Measurements from ENCODE around the gene SH3PXD2A. TPM values are rescaled to one million over a fixed set of nuclear protein-coding genes. Genes with fewer than 3 reads are reported as not detected.

Gene SH3PXD2A
- total RNA-seq, 4 donors from 2014 or later = 9.4 to 20.6 (median 11.2) TPM

DNA sequence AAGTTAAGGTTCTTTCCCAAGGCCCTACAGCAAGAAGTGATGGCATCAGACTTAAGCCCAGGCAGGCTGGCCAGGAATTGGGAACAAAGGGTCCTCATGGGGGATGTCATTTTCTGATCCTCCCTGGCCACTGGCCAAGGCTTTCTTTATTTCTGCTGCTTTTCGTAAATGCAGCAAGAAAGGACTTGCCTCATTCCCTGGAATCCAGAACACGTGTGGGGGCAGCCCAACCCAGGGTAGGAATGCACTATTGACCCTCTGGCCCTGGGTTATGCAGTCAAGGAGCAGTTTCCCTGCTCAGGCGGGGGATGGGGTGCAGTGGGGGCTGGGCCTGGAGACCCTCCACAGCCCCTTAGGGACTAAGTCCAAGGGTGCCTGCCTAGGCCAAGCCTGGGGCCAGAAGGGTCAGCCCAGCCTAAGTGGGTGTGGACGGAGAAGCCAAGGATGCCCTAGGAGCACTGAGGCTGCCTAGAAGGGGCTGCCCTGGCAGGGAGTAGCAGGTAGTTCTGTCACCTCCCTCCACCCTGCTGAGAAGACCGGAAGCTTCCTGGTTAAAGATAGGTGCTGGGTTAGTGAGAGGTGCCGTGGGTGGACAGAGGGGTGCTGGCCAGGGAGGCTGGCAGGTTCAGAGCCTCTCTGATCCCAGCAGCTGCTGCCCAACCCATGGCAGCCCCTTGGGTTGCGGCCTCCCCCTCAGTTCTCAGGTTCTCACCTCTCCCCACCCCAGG lies 179.2 kb downstream of the SH3PXD2A start:
- H3K36me3 ChIP-seq = no peaks in the 10 kb centered on the region
- TF ChIP-seq, protein P1, sequence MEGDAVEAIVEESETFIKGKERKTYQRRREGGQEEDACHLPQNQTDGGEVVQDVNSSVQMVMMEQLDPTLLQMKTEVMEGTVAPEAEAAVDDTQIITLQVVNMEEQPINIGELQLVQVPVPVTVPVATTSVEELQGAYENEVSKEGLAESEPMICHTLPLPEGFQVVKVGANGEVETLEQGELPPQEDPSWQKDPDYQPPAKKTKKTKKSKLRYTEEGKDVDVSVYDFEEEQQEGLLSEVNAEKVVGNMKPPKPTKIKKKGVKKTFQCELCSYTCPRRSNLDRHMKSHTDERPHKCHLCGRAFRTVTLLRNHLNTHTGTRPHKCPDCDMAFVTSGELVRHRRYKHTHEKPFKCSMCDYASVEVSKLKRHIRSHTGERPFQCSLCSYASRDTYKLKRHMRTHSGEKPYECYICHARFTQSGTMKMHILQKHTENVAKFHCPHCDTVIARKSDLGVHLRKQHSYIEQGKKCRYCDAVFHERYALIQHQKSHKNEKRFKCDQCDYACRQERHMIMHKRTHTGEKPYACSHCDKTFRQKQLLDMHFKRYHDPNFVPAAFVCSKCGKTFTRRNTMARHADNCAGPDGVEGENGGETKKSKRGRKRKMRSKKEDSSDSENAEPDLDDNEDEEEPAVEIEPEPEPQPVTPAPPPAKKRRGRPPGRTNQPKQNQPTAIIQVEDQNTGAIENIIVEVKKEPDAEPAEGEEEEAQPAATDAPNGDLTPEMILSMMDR (IDR thresholded peaks at IDR 0.05) = no peak
- TF ChIP-seq POLR2A (IDR thresholded peaks at IDR 0.05) = no peak
- H3K27me3 ChIP-seq = no peaks in the 10 kb centered on the region
- no peak overlapping the region for H3K4me3 ChIP-seq (replicated peaks in 1 of 3)
- peaks cover 4 to 18% of the 10 kb centered on the region in 2 donors for H3K4me1 ChIP-seq
- H3K9me3 ChIP-seq = no peaks in the 10 kb centered on the region
- peak in 1 of 2 donors; percentile 19 for DNase-seq
- WGBS, 2 donors = 74 to 77% methylated on average over 7 of the region's 7 CpGs
- intact Hi-C loops (cut with DNase I) = no loop called here
- H3K27ac ChIP-seq = peak overlapping the region in 1 of 3 donors; percentile 73

DNA sequence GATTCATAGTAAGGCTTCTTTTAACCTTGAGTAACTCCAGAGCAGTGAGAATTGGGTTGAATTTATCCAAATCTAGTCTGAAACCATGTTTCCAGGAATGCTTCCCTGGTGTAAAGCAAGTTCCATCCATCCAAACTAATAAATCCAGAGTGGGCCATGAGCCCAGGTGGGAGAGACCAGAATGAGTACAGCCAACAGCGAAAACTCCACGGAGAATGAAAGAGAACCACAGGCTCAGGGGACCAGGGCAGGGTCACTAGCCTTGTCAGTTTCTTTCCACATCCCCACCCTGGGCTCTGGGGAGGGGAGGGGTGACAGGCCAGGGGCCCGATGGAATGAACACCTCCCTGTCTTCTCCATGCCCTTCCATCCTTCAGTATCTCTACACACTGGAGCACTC lies 181.8 kb downstream of the SH3PXD2A start:
- DNase-seq = no peak
- intact Hi-C loops (cut with DNase I) = no loop called here
- TF ChIP-seq, protein P1 (IDR thresholded peaks at IDR 0.05) = no peak
- no peak for TF ChIP-seq POLR2A (IDR thresholded peaks at IDR 0.05)

DNA sequence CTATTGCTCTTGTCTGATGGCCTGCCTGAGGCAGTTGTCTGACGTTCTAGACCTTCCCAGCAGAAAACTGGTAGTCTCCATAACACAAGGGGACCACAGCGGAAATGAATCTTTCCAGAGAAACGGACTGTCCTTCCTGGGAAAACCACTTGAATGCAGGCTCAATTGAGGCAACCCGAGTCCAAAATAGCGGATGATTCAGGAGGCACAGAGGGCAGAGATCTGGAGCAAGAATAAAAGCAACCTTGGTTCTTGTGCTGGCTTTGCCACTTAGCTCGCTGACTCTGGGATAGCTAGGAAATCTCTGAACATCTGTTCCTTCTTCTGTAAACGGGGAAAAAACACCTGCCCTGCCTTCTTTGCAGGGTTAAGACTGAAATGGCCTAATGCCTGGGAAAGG lies 183.0 kb downstream of the SH3PXD2A start:
- TF ChIP-seq, protein P1 (IDR thresholded peaks at IDR 0.05) = no peak
- TF ChIP-seq POLR2A (IDR thresholded peaks at IDR 0.05) = no peak
- WGBS, 2 donors = 68 to 75% methylated on average over 6 to 7 of the region's 7 CpGs

More for the DNA sequence above, 181.8 kb downstream of the SH3PXD2A start:
- WGBS, 2 donors = 80 to 87% methylated on average over 3 of the region's 3 CpGs
- Histone ChIP-seq H3K4me3 (replicated peaks in 1 of 3) (no peak overlapping the region), H3K27me3 (no peaks in the 10 kb centered on the region), H3K27ac (no peak overlapping the region), H3K36me3 (no peaks in the 10 kb centered on the region), H3K9me3 (no peaks in the 10 kb centered on the region), H3K4me1 (peaks cover 9 to 24% of the 10 kb centered on the region in 2 donors)

DNA sequence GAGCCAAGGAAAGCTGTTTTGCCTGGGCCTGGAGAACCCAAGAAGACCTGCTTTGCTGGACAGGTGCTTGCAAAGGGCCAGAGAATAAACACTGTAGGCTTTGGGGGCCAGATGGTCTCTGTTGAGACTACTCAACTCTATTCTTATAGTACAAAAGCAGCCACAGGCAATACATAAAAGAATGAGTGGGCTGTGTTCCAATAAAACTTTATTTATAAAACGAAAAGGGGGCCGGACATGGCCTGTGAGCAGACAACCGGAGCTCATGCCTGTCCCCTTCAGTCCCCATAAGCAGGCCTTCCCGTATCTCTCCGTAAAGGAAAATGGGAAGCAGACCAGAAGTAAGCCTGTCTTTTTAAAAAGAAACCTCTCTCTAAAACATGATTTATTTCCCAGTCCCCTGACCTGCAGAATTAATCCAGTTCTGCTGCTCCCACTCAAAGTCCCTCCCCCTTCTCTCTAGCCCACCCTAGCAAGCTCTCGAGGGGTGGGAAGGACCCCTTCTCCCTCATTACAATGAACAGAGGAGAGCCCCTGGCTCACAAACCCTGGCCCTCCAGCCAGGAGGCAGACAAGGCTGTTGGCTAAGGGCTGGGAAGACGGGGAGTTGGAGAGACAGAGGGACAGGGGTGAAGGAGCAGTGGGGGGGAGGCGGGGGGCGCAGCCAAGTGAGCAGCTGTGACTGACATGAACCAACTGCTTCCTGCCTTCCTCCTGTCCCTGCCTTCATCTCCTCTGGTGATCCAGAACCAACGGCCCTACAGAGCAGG lies 184.1 kb downstream of the SH3PXD2A start:
- Histone ChIP-seq H3K27ac (no peak overlapping the region), H3K27me3 (no peaks in the 10 kb centered on the region), H3K9me3 (no peaks in the 10 kb centered on the region), H3K4me3 (replicated peaks in 1 of 3) (no peak overlapping the region), H3K4me1 (peaks cover 9 to 23% of the 10 kb centered on the region in 2 donors), H3K36me3 (no peaks in the 10 kb centered on the region)
- DNase-seq = no peak
- intact Hi-C loops (cut with DNase I) = no loop called here
- TF ChIP-seq POLR2A (IDR thresholded peaks at IDR 0.05) = no peak
- 63 to 86% methylated on average over 9 to 10 of the region's 10 CpGs for WGBS, 2 donors

More for the DNA sequence above, 183.0 kb downstream of the SH3PXD2A start:
- H3K9me3 ChIP-seq = no peaks in the 10 kb centered on the region
- no peak for DNase-seq
- intact Hi-C loops (cut with DNase I) = no loop called here
- no peak overlapping the region for H3K4me3 ChIP-seq (replicated peaks in 1 of 3)
- H3K36me3 ChIP-seq = no peaks in the 10 kb centered on the region
- peaks cover 9 to 26% of the 10 kb centered on the region in 2 donors for H3K4me1 ChIP-seq
- H3K27me3 ChIP-seq = no peaks in the 10 kb centered on the region
- no peak overlapping the region for H3K27ac ChIP-seq

DNA sequence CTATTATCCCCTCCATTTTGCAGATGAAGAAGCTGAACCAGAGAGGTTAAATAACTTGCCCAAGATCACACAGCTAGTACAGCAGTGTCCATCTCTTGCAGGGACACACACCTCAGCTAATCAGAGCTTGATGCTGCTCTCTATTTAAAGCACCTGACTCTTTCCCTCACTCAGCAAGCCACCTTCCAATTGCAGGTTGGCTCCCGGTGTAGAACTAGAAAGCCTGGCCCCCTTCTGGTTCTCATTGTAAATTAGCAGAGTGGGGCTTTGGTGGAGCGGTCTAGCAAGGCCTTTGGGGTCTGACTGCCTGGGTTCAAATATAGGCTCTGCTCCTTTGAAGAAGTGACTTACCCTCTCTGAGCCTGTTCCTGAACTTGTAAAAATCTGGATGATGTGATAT lies 185.4 kb downstream of the SH3PXD2A start:
- no peak overlapping the region for H3K4me3 ChIP-seq (replicated peaks in 1 of 3)
- TF ChIP-seq POLR2A (IDR thresholded peaks at IDR 0.05) = no peak
- TF ChIP-seq, protein P1 (IDR thresholded peaks at IDR 0.05) = no peak
- no peak overlapping the region for H3K27ac ChIP-seq
- DNase-seq = no peak
- no peaks in the 10 kb centered on the region for H3K9me3 ChIP-seq
- intact Hi-C loops (cut with DNase I) = no loop called here
- H3K4me1 ChIP-seq = peaks cover 9 to 23% of the 10 kb centered on the region in 2 donors
- no peaks in the 10 kb centered on the region for H3K27me3 ChIP-seq
- WGBS, 2 donors = 85 to 90% methylated on average over 2 of the region's 2 CpGs
- H3K36me3 ChIP-seq = no peaks in the 10 kb centered on the region
